Activated naive CD8-positive, alpha-beta T cell treated with anti-CD3 and anti-CD28 coated beads, Interleukin-2, amount 50 U/mL, for 16 hours (primary cell): Measurements from ENCODE around the gene BAG2.

Source experiments
- DNase-seq: peaks from one replicate; pipeline ENCODE4 v3.0.0-alpha.2; 2020; ENCODE audit warnings: low read depth, low spot score

Gene BAG2

GRCh38 chr6:57172136-57173055 is at the start of gene BAG2:
Gene BAG2 (plus strand): TSS chr6:57172326. CDS start chr6:57172698, 372 bp downstream.
- peak; percentile 91 for DNase-seq

- DNase-seq, result no peak
These were observed 49.0 kb upstream of the BAG2 start for GRCh38 chr6:57123111-57123510.

- no peak for DNase-seq
These were observed 44.4 kb upstream of the BAG2 start for GRCh38 chr6:57127763-57128162.

- no peak for DNase-seq
These were observed 41.4 kb upstream of the BAG2 start for GRCh38 chr6:57130661-57131177.

- no peak for DNase-seq
These were observed 37.2 kb upstream of the BAG2 start for GRCh38 chr6:57134954-57135353.

GRCh38 chr6:57135885-57136284 is 36.2 kb upstream of the BAG2 start:
- DNase-seq, result no peak

GRCh38 chr6:57137350-57137749 is 34.8 kb upstream of the BAG2 start:
- DNase-seq, result no peak

GRCh38 chr6:57138026-57138425 is 34.1 kb upstream of the BAG2 start:
- DNase-seq, result no peak

- DNase-seq, result no peak
These were observed 30.5 kb upstream of the BAG2 start for GRCh38 chr6:57141451-57142177.

- no peak for DNase-seq
These were observed 30.0 kb upstream of the BAG2 start for GRCh38 chr6:57142178-57142525.

GRCh38 chr6:57143690-57144089 is 28.4 kb upstream of the BAG2 start:
- DNase-seq, result no peak

GRCh38 chr6:57147401-57147800 is 24.7 kb upstream of the BAG2 start:
- DNase-seq, result no peak

GRCh38 chr6:57147955-57148858 is 23.9 kb upstream of the BAG2 start:
- no peak for DNase-seq

GRCh38 chr6:57158658-57159057 is 13.5 kb upstream of the BAG2 start:
- no peak for DNase-seq

GRCh38 chr6:57159127-57159526 is 13.0 kb upstream of the BAG2 start:
- DNase-seq, result no peak

- DNase-seq, result no peak
These were observed 10.1 kb upstream of the BAG2 start for GRCh38 chr6:57162028-57162427.

- DNase-seq, result no peak
These were observed 9.6 kb upstream of the BAG2 start for GRCh38 chr6:57162516-57162915.

GRCh38 chr6:57163956-57164355 is 8.2 kb upstream of the BAG2 start:
- DNase-seq, result no peak

- DNase-seq, result no peak
These were observed 7.0 kb upstream of the BAG2 start for GRCh38 chr6:57165080-57165479.

- DNase-seq, result no peak
These were observed 1.1 kb downstream of the BAG2 start for GRCh38 chr6:57173056-57173885.
